Trophoblast cell (in vitro differentiated cells and primary cell): Measurements from ENCODE around the gene STAB1.

Experiments
- DNase-seq, 2 donors: peaks; one replicate each; pipeline ENCODE4 v3.0.0-alpha.2; 2016
- H2AFZ ChIP-seq: 2 replicates; pipeline ENCODE4 v1.6.1; 2013; ENCODE audit warnings: low read length, moderate library complexity, mild to moderate bottlenecking; ENCODE audit not compliant: insufficient read depth, poor library complexity
- H2AK5ac ChIP-seq: 2 replicates; pipeline ENCODE4 v1.6.1; 2013; ENCODE audit warnings: mild to moderate bottlenecking, low read length
- H2BK120ac ChIP-seq: 2 replicates; pipeline ENCODE4 v1.6.1; 2013; ENCODE audit warnings: low read length, mild to moderate bottlenecking, moderate library complexity; ENCODE audit not compliant: insufficient read depth, poor library complexity
- H2BK12ac ChIP-seq: 2 replicates; pipeline ENCODE4 v1.6.1; 2013; ENCODE audit warnings: mild to moderate bottlenecking, low read length, moderate library complexity
- H2BK5ac ChIP-seq: 2 replicates; pipeline ENCODE4 v1.6.1; 2013; ENCODE audit warnings: low read length, low read depth, moderate library complexity, mild to moderate bottlenecking; ENCODE audit not compliant: poor library complexity
- H3K14ac ChIP-seq: 2 replicates; pipeline ENCODE4 v1.6.1; 2013; ENCODE audit warnings: mild to moderate bottlenecking, low read length
- H3K18ac ChIP-seq: 2 replicates; pipeline ENCODE4 v1.6.1; 2013; ENCODE audit warnings: mild to moderate bottlenecking, low read length
- H3K23ac ChIP-seq: 2 replicates; pipeline ENCODE4 v1.6.1; 2013; ENCODE audit warnings: low read length
- H3K27ac ChIP-seq: 2 replicates; pipeline ENCODE4 v1.5.1; 2013; ENCODE audit warnings: low read depth, mild to moderate bottlenecking, inconsistent platforms, low read length, moderate library complexity
- H3K27me3 ChIP-seq: 2 replicates; pipeline ENCODE4 v1.6.1; 2013; ENCODE audit warnings: inconsistent platforms, mild to moderate bottlenecking, low read length, moderate library complexity; ENCODE audit not compliant: insufficient read depth
- H3K36me3 ChIP-seq, 2 experiments: 1 replicate in 1 of 2; 2 replicates in 1 of 2; pipeline ENCODE4 v1.6.1; 2013; ENCODE audit warnings: low read length in 2 of 2, mild to moderate bottlenecking in 2 of 2, moderate library complexity in 1 of 2; ENCODE audit not compliant: insufficient read depth in 2 of 2, control insufficient read depth in 1 of 2
- H3K4ac ChIP-seq: 2 replicates; pipeline ENCODE4 v1.6.1; 2013; ENCODE audit warnings: low read depth, mild to moderate bottlenecking, low read length, moderate library complexity
- H3K4me1 ChIP-seq, 2 experiments: 1 replicate in 1 of 2; 2 replicates in 1 of 2; pipeline ENCODE4 v1.6.1; 2013; ENCODE audit warnings: low read length in 2 of 2, mild to moderate bottlenecking in 2 of 2, moderate library complexity in 1 of 2; ENCODE audit not compliant: insufficient read depth in 2 of 2, control insufficient read depth in 1 of 2
- H3K4me2 ChIP-seq: 2 replicates; pipeline ENCODE4 v1.6.1; 2013; ENCODE audit warnings: inconsistent platforms, mild to moderate bottlenecking, low read length, moderate library complexity
- H3K4me3 ChIP-seq: 2 replicates; pipeline ENCODE4 v1.5.1; 2013; ENCODE audit warnings: mild to moderate bottlenecking, low read depth, low read length, inconsistent platforms
- H3K79me1 ChIP-seq: one replicate; pipeline ENCODE4 v1.6.1; 2013; ENCODE audit warnings: low read length
- H3K79me2 ChIP-seq: 2 replicates; pipeline ENCODE4 v1.6.1; 2013; ENCODE audit warnings: low read length, mild to moderate bottlenecking; ENCODE audit not compliant: control insufficient read depth, insufficient read depth, poor library complexity
- H3K9ac ChIP-seq: 2 replicates; pipeline ENCODE4 v1.6.1; 2013; ENCODE audit warnings: mild to moderate bottlenecking, low read length
- H3K9me3 ChIP-seq: 2 replicates; pipeline ENCODE4 v1.6.1; 2013; ENCODE audit warnings: low read depth, mild to moderate bottlenecking, control low read depth, inconsistent platforms, low read length; ENCODE audit not compliant: insufficient read depth
- H4K12ac ChIP-seq: 2 replicates; pipeline ENCODE4 v1.6.1; 2013; ENCODE audit warnings: low read depth, mild to moderate bottlenecking, low read length, moderate library complexity
- H4K8ac ChIP-seq: 2 replicates; pipeline ENCODE4 v1.6.1; 2013; ENCODE audit warnings: low read depth, mild to moderate bottlenecking, low read length, moderate library complexity
- H4K91ac ChIP-seq: one replicate; pipeline ENCODE4 v1.6.1; 2013; ENCODE audit warnings: low read depth, mild to moderate bottlenecking, low read length, moderate library complexity
- WGBS: extraction: QIAGEN DNeasy Blood & Tissue Kit; methylation state at CpG from one replicate; pipeline ENCODE4 v1.1.7; 2013; ENCODE audit warnings: missing lambda C conversion rate; ENCODE audit not compliant: insufficient read length, insufficient coverage; ENCODE audit errors: extremely low coverage; 5-methylcytosine and 5-hydroxymethylcytosine counted together

STAB1 gene

DNA sequence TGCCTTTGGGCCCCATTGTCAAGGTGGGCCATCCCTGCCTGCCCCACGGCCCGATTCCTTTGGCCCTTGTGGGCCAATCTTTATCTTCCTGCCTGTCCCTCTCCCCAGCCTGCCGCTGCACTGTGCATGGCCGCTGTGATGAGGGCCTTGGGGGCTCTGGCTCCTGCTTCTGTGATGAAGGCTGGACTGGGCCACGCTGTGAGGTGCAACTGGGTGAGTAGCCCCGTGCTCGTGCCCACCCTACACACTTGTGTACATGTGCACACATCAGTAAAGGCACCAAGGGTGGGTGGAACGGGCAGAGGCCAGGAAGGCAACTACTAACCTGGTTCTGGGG lies 26.3 kb downstream of the STAB1 start:
- Histone ChIP-seq H4K8ac (no peak overlapping the region), H2BK12ac (no peak overlapping the region), H3K4me1 (peaks cover 14 to 23% of the 10 kb centered on the region in 2 experiments), H3K4me3 (peak overlapping the region; percentile 2), H2AFZ (no peak overlapping the region), H2BK5ac (no peak overlapping the region), H3K9me3 (peaks cover 8% of the 10 kb centered on the region), H3K4me2 (no peak overlapping the region), H3K9ac (no peak overlapping the region), H2BK120ac (no peak overlapping the region), H4K91ac (no peak overlapping the region), H3K79me2 (peaks cover 2% of the 10 kb centered on the region), H3K79me1 (peaks cover 12% of the 10 kb centered on the region), H4K12ac (no peak overlapping the region), H3K36me3 (peaks cover 33 to 40% of the 10 kb centered on the region in 2 experiments), H3K27me3 (no peaks in the 10 kb centered on the region), H3K27ac (no peak overlapping the region), H2AK5ac (no peak overlapping the region), H3K18ac (no peak overlapping the region), H3K4ac (no peak overlapping the region), H3K14ac (no peak overlapping the region), H3K23ac (no peak overlapping the region)
- DNase-seq = no peak
- no CpG with 5 or more reads among the region's 8 CpGs for whole genome bisulfite sequencing

DNA sequence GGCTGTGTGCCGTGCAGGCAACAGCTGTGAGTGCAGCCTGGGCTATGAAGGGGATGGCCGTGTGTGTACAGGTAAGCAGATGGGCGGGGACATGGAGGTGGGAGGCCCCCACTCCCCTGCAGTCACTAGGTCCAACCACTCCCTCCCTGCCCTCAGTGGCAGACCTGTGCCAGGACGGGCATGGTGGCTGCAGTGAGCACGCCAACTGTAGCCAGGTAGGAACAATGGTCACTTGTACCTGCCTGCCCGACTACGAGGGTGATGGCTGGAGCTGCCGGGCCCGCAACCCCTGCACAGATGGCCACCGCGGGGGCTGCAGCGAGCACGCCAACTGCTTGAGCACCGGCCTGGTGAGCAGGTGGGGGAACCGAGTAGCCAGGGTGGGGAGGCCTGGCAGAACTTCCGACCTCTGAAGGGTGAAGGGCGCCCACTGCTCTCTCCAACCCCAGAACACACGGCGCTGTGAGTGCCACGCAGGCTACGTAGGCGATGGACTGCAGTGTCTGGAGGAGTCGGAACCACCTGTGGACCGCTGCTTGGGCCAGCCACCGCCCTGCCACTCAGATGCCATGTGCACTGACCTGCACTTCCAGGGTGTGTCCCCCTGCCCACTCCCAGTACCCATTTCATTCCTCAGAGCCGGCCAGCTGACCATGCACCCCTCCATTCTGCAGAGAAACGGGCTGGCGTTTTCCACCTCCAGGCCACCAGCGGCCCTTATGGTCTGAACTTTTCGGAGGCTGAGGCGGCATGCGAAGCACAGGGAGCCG lies 26.9 kb downstream of the STAB1 start:
- Histone ChIP-seq H2AFZ (no peak overlapping the region), H3K79me1 (peaks cover 12% of the 10 kb centered on the region), H2BK120ac (no peak overlapping the region), H3K27me3 (no peaks in the 10 kb centered on the region), H3K9me3 (peaks cover 8% of the 10 kb centered on the region), H3K27ac (no peak overlapping the region), H3K4me2 (no peak overlapping the region), H3K18ac (no peak overlapping the region), H3K4me3 (peak overlapping the region; percentile 23), H3K36me3 (peaks cover 33 to 40% of the 10 kb centered on the region in 2 experiments), H2BK5ac (no peak overlapping the region), H4K91ac (no peak overlapping the region), H2BK12ac (no peak overlapping the region), H3K4me1 (peaks cover 17 to 29% of the 10 kb centered on the region in 2 experiments), H3K23ac (no peak overlapping the region), H4K8ac (no peak overlapping the region), H3K79me2 (peaks cover 2% of the 10 kb centered on the region), H3K4ac (no peak overlapping the region), H2AK5ac (no peak overlapping the region), H3K9ac (no peak overlapping the region), H4K12ac (no peak overlapping the region), H3K14ac (no peak overlapping the region)
- DNase-seq = no peak
- no CpG with 5 or more reads among the region's 33 CpGs for WGBS

DNA sequence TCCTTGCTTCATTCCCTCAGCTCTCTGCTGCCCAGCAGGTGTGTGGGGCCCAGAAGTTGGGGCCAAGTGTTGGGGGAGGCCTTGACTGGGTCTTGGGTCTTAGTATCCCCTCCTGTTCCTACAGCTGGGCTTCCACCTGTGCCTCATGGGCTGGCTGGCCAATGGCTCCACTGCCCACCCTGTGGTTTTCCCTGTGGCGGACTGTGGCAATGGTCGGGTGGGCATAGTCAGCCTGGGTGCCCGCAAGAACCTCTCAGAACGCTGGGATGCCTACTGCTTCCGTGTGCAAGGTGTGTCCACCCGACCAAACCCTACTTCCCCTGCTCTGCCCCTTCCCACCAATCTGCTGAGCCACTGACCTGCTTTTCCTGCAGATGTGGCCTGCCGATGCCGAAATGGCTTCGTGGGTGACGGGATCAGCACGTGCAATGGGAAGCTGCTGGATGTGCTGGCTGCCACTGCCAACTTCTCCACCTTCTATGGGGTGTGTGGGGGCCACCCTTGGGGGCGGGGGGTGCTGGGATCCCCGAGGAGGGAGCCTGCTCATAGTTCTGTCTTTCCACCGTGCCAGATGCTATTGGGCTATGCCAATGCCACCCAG lies 27.6 kb downstream of the STAB1 start:
- H3K4me2 ChIP-seq = no peak overlapping the region
- peaks cover 7% of the 10 kb centered on the region for H3K9me3 ChIP-seq
- H4K12ac ChIP-seq = no peak overlapping the region
- no peak overlapping the region for H2AK5ac ChIP-seq
- no CpG with 5 or more reads among the region's 14 CpGs for WGBS
- no peak overlapping the region for H2BK12ac ChIP-seq
- H3K27ac ChIP-seq = no peak overlapping the region
- H4K8ac ChIP-seq = no peak overlapping the region
- no peak overlapping the region for H2AFZ ChIP-seq
- no peak overlapping the region for H3K4ac ChIP-seq
- no peak overlapping the region for H4K91ac ChIP-seq
- H3K27me3 ChIP-seq = no peaks in the 10 kb centered on the region
- no peak overlapping the region for H3K14ac ChIP-seq
- no peak overlapping the region for H3K18ac ChIP-seq
- peaks cover 2% of the 10 kb centered on the region for H3K79me2 ChIP-seq
- DNase-seq = no peak
- no peak overlapping the region for H3K4me3 ChIP-seq
- H3K9ac ChIP-seq = no peak overlapping the region
- H2BK120ac ChIP-seq = no peak overlapping the region
- H3K36me3 ChIP-seq = peaks cover 40 to 46% of the 10 kb centered on the region in 2 experiments
- H2BK5ac ChIP-seq = no peak overlapping the region
- H3K79me1 ChIP-seq = peaks cover 18% of the 10 kb centered on the region
- H3K4me1 ChIP-seq = peaks cover 24 to 36% of the 10 kb centered on the region in 2 experiments
- H3K23ac ChIP-seq = no peak overlapping the region

DNA sequence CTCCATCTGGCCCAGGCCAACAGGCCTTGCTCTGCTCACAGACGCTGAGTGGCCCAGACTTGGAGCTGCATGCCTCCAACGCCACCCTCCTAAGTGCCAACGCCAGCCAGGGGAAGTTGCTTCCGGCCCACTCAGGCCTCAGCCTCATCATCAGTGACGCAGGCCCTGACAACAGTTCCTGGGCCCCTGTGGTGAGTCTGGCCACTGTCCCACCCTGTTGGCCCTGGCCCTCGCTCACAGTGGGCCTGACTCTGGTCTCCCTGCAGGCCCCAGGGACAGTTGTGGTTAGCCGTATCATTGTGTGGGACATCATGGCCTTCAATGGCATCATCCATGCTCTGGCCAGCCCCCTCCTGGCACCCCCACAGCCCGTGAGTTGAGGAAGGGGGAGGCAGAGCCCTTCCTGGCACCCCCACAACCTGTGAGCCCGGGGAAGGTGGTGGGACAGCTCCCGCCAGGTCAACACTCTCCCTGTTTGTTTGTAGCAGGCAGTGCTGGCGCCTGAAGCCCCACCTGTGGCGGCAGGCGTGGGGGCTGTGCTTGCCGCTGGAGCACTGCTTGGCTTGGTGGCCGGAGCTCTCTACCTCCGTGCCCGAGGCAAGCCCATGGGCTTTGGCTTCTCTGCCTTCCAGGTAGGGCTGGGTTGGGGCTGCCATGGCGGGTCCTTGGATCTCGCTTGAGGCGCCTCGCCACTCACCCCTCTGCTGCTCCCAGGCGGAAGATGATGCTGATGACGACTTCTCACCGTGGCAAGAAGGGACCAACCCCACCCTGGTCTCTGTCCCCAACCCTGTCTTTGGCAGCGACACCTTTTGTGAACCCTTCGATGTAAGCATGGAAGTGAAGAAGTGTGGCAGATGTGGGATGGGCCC lies 28.5 kb downstream of the STAB1 start:
- Histone ChIP-seq H3K4me2 (no peak overlapping the region), H4K91ac (no peak overlapping the region), H4K12ac (no peak overlapping the region), H3K79me1 (peaks cover 18% of the 10 kb centered on the region), H3K9me3 (peaks cover 5% of the 10 kb centered on the region), H4K8ac (no peak overlapping the region), H3K27me3 (no peaks in the 10 kb centered on the region), H3K4me3 (no peak overlapping the region), H3K9ac (no peak overlapping the region), H3K79me2 (peaks cover 2% of the 10 kb centered on the region), H2BK12ac (no peak overlapping the region), H3K14ac (no peak overlapping the region), H3K36me3 (peaks cover 48 to 55% of the 10 kb centered on the region in 2 experiments), H2AFZ (no peak overlapping the region), H3K18ac (no peak overlapping the region), H2AK5ac (no peak overlapping the region), H3K23ac (no peak overlapping the region), H3K27ac (no peak overlapping the region), H2BK120ac (no peak overlapping the region), H3K4me1 (peaks cover 31 to 40% of the 10 kb centered on the region in 2 experiments), H3K4ac (no peak overlapping the region), H2BK5ac (no peak overlapping the region)
- no peak for DNase-seq
- no CpG with 5 or more reads among the region's 26 CpGs for WGBS
